Measurements from ENCODE around the gene METTL18.

METTL18 gene

GRCh38 chr1:169788402-169788801 is 6.3 kb downstream of the METTL18 start:
- DNase-seq (ENCODE audit: low spot score) = no peak
- no peak overlapping the region for H3K27ac ChIP-seq
- no peak overlapping the region for H3K4me3 ChIP-seq
- no peak for TF ChIP-seq CTCF (IDR thresholded peaks at IDR 0.05)

GRCh38 chr1:169786974-169787373 is 7.7 kb downstream of the METTL18 start:
- Histone ChIP-seq H3K4me3 (no peak overlapping the region), H3K27ac (no peak overlapping the region)
- TF ChIP-seq CTCF (IDR thresholded peaks at IDR 0.05) = no peak
- no peak for DNase-seq (ENCODE audit: low spot score)

- TF ChIP-seq CTCF (IDR thresholded peaks at IDR 0.05) = no peak
- H3K4me3 ChIP-seq = no peak overlapping the region
- H3K27ac ChIP-seq = no peak overlapping the region
- no peak for DNase-seq (ENCODE audit: low spot score)
These were observed 9.4 kb downstream of the METTL18 start for GRCh38 chr1:169785267-169785666.

- DNase-seq (ENCODE audit: low spot score) = no peak
- Histone ChIP-seq H3K27ac (no peak overlapping the region), H3K4me3 (no peak overlapping the region)
- no peak for TF ChIP-seq CTCF (IDR thresholded peaks at IDR 0.05)
These were observed 10.6 kb downstream of the METTL18 start for GRCh38 chr1:169784102-169784501.

- DNase-seq (ENCODE audit: low spot score) = no peak
- no peak overlapping the region for H3K27ac ChIP-seq
- no peak for TF ChIP-seq CTCF (IDR thresholded peaks at IDR 0.05)
- H3K4me3 ChIP-seq = no peak overlapping the region
These were observed 12.1 kb downstream of the METTL18 start for GRCh38 chr1:169782596-169782995.

GRCh38 chr1:169779970-169780369 is 14.7 kb downstream of the METTL18 start:
- Histone ChIP-seq H3K4me3 (no peak overlapping the region), H3K27ac (no peak overlapping the region)
- DNase-seq (ENCODE audit: low spot score) = no peak
- no peak for TF ChIP-seq CTCF (IDR thresholded peaks at IDR 0.05)

GRCh38 chr1:169779150-169779549 is 15.6 kb downstream of the METTL18 start:
- Histone ChIP-seq H3K27ac (no peak overlapping the region), H3K4me3 (no peak overlapping the region)
- TF ChIP-seq CTCF (IDR thresholded peaks at IDR 0.05) = no peak
- DNase-seq (ENCODE audit: low spot score) = no peak
